Cardiac atrium fibroblast (primary cell): ENCODE results near the gene ZNF638. TPM values are rescaled to one million over a fixed set of nuclear protein-coding genes. Genes with fewer than 3 reads are reported as not detected.

Experiments
- total RNA-seq: library from RNA; depleted of rRNA; stranded (reverse); fragments of >200 nt; gene quantifications from 2 replicates; pipeline ENCODE4 v1.2.3, GENCODE V29; 2015

Gene ZNF638, protein sequence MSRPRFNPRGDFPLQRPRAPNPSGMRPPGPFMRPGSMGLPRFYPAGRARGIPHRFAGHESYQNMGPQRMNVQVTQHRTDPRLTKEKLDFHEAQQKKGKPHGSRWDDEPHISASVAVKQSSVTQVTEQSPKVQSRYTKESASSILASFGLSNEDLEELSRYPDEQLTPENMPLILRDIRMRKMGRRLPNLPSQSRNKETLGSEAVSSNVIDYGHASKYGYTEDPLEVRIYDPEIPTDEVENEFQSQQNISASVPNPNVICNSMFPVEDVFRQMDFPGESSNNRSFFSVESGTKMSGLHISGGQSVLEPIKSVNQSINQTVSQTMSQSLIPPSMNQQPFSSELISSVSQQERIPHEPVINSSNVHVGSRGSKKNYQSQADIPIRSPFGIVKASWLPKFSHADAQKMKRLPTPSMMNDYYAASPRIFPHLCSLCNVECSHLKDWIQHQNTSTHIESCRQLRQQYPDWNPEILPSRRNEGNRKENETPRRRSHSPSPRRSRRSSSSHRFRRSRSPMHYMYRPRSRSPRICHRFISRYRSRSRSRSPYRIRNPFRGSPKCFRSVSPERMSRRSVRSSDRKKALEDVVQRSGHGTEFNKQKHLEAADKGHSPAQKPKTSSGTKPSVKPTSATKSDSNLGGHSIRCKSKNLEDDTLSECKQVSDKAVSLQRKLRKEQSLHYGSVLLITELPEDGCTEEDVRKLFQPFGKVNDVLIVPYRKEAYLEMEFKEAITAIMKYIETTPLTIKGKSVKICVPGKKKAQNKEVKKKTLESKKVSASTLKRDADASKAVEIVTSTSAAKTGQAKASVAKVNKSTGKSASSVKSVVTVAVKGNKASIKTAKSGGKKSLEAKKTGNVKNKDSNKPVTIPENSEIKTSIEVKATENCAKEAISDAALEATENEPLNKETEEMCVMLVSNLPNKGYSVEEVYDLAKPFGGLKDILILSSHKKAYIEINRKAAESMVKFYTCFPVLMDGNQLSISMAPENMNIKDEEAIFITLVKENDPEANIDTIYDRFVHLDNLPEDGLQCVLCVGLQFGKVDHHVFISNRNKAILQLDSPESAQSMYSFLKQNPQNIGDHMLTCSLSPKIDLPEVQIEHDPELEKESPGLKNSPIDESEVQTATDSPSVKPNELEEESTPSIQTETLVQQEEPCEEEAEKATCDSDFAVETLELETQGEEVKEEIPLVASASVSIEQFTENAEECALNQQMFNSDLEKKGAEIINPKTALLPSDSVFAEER (N-terminal part only)
- total RNA-seq: 38.7 and 45.7 TPM in 2 replicates

DNA sequence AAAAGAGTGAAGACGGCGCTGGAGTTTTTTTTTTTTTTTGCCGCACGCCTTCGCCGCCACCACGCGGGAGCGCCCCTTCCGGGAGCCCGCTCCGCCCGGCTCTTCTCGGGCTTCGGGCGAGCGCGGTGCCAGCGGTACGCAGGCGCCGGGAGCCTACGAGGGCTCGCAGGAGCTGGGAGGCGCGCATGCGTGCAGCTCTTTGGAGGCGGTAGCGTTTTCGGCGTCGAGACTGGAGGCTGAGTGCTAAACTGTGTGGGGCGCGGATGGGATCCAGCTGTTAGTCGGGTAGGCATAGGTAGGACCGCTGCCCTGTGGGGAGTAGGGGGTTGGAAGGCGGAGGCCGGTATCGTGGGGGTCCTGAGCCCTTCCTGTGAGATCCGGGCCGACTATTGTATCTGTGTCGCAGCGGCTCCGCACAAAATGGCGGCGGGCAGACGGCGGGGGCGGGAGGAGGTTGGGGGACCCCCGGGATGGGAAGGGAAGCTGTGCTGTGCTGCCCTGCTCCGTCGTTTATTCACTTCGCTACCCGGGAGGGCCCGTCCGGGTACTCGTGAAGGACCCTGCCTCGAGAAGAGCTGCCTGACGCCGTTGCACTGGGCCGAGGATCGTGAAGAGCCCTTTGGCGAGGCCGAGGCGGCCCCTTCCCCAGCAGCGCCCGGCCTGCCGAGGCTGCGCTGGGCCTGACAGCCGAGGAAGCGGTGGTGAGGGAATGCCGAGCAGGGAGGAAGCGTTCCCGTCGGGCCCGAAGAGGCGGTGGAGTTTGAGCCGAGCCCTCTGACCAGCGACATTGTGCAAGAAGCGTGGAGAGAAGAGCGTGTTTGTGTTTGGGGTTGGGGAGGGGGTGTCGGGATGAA, at the start of gene ZNF638:
Gene ZNF638 (plus strand): TSS at position 202 of the 854 bp plus-strand sequence. CDS start 17,173 bp downstream, outside the sequence.

DNA sequence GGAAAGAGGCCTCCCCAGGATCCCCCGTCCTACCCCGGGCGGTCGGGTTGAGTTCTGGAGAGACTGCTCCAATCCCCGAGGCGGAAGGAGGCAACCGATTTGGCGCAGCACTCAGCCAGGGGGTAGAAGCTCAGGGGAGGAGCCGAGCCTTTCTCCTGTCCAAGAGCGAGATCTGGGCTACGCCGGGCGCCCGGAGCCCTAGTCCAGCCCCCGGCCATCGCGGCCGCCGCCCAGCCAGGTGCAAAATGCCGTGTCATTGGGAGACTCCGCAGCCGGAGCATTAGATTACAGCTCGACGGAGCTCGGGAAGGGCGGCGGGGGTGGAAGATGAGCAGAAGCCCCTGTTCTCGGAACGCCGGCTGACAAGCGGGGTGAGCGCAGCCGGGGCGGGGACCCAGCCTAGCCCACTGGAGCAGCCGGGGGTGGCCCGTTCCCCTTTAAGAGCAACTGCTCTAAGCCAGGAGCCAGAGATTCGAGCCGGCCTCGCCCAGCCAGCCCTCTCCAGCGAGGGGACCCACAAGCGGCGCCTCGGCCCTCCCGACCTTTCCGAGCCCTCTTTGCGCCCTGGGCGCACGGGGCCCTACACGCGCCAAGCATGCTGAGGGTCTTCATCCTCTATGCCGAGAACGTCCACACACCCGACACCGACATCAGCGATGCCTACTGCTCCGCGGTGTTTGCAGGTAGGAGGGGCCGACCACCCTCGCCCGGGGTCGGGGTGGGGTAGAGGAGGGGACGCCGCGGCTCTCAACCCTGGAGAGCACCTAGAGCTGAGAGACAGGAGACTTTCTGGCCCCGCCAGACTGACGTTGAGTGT, 122.0 kb downstream of the ZNF638 start, which contains the start of gene DYSF:
Gene DYSF (plus strand): TSS at position 158 of the 817 bp plus-strand sequence.

Other genes with a start within 250 kb of the ZNF638 start
- gene MCEE, start 201.6 kb upstream of the ZNF638 start, total RNA-seq: 12.8 and 17.3 TPM in 2 replicates
- 12.3 and 20.1 TPM in 2 replicates for gene MPHOSPH10, start 201.1 kb upstream of the ZNF638 start, total RNA-seq
- gene PAIP2B, start 104.7 kb upstream of the ZNF638 start, total RNA-seq: 0.18 and 0.81 TPM in 2 replicates
- gene DYSF, start 121.8 kb downstream of the ZNF638 start, total RNA-seq: 6.3 and 12.2 TPM in 2 replicates